ENCODE measurements around the gene HHIPL1. TPM values are rescaled to one million over a fixed set of nuclear protein-coding genes. Genes with fewer than 3 reads are reported as not detected.

The HHIPL1 gene
- total RNA-seq, 1 experiment from 2014 or later, result 0.03 TPM

GRCh38 chr14:99667045-99667444 lies 22.1 kb downstream of the HHIPL1 start:
- in situ Hi-C loops (cut with HindIII; ENCODE audit: low pct_unique_long_range_greater_than_20kb, low sequenced_read_pairs), result no loop called here
- DNase-seq (ENCODE audit: low read depth, low spot score), result no peak

- in situ Hi-C loops (cut with HindIII; ENCODE audit: low pct_unique_long_range_greater_than_20kb, low sequenced_read_pairs), result no loop called here
- no peak for DNase-seq (ENCODE audit: low read depth, low spot score)
Measured at GRCh38 chr14:99667821-99668220, 22.9 kb downstream of the HHIPL1 start.

GRCh38 chr14:99668307-99669295 lies 23.7 kb downstream of the HHIPL1 start:
- no peak for DNase-seq (ENCODE audit: low read depth, low spot score)
- in situ Hi-C loops (cut with HindIII; ENCODE audit: low pct_unique_long_range_greater_than_20kb, low sequenced_read_pairs), result no loop called here

GRCh38 chr14:99670361-99671234 lies 25.7 kb downstream of the HHIPL1 start:
- DNase-seq (ENCODE audit: low read depth, low spot score), result no peak
- in situ Hi-C loops (cut with HindIII; ENCODE audit: low pct_unique_long_range_greater_than_20kb, low sequenced_read_pairs), result no loop called here

GRCh38 chr14:99671235-99672224 lies 26.6 kb downstream of the HHIPL1 start:
- in situ Hi-C loops (cut with HindIII; ENCODE audit: low pct_unique_long_range_greater_than_20kb, low sequenced_read_pairs), result no loop called here
- no peak for DNase-seq (ENCODE audit: low read depth, low spot score)

GRCh38 chr14:99672506-99673304 lies 27.8 kb downstream of the HHIPL1 start:
- in situ Hi-C loops (cut with HindIII; ENCODE audit: low pct_unique_long_range_greater_than_20kb, low sequenced_read_pairs), result no loop called here

GRCh38 chr14:99673305-99674063 lies 28.6 kb downstream of the HHIPL1 start:
- in situ Hi-C loops (cut with HindIII; ENCODE audit: low pct_unique_long_range_greater_than_20kb, low sequenced_read_pairs), result no loop called here
- no peak for DNase-seq (ENCODE audit: low read depth, low spot score)

More at GRCh38 chr14:99672506-99673304, 27.8 kb downstream of the HHIPL1 start:
- peak; percentile 19 for DNase-seq (ENCODE audit: low read depth, low spot score)

- no peak for DNase-seq (ENCODE audit: low read depth, low spot score)
- in situ Hi-C loops (cut with HindIII; ENCODE audit: low pct_unique_long_range_greater_than_20kb, low sequenced_read_pairs), result no loop called here
Measured at GRCh38 chr14:99674064-99674650, 29.2 kb downstream of the HHIPL1 start.

- DNase-seq (ENCODE audit: low read depth, low spot score), result no peak
- in situ Hi-C loops (cut with HindIII; ENCODE audit: low pct_unique_long_range_greater_than_20kb, low sequenced_read_pairs), result no loop called here
Measured at GRCh38 chr14:99674776-99675381, 29.9 kb downstream of the HHIPL1 start.

- DNase-seq (ENCODE audit: low read depth, low spot score), result no peak
- in situ Hi-C loops (cut with HindIII; ENCODE audit: low pct_unique_long_range_greater_than_20kb, low sequenced_read_pairs), result no loop called here
Measured at GRCh38 chr14:99675382-99675835, 30.5 kb downstream of the HHIPL1 start.

- no peak for DNase-seq (ENCODE audit: low read depth, low spot score)
- in situ Hi-C loops (cut with HindIII; ENCODE audit: low pct_unique_long_range_greater_than_20kb, low sequenced_read_pairs), result no loop called here
Measured at GRCh38 chr14:99675951-99676350, 31.0 kb downstream of the HHIPL1 start.

- in situ Hi-C loops (cut with HindIII; ENCODE audit: low pct_unique_long_range_greater_than_20kb, low sequenced_read_pairs), result no loop called here
- DNase-seq (ENCODE audit: low read depth, low spot score), result no peak
Measured at GRCh38 chr14:99676657-99677056, 31.7 kb downstream of the HHIPL1 start.

GRCh38 chr14:99677231-99678140 lies 32.6 kb downstream of the HHIPL1 start:
- DNase-seq (ENCODE audit: low read depth, low spot score), result no peak
- in situ Hi-C loops (cut with HindIII; ENCODE audit: low pct_unique_long_range_greater_than_20kb, low sequenced_read_pairs), result no loop called here

- no peak for DNase-seq (ENCODE audit: low read depth, low spot score)
- in situ Hi-C loops (cut with HindIII; ENCODE audit: low pct_unique_long_range_greater_than_20kb, low sequenced_read_pairs), result no loop called here
Measured at GRCh38 chr14:99678198-99678597, 33.3 kb downstream of the HHIPL1 start.
